Amniotic stem cell (primary cell): Measurements from ENCODE around the gene TRERF1.
"Not testable (repeated sequence)": the region's sequence is repeated elsewhere in the genome, so short reads cannot be mapped to it uniquely, and the experiment has no call there.

ENCODE experiments used
- DNase-seq: peaks from one replicate; lab custom pipeline; 2025; lab: John Stamatoyannopoulos, UW

TRERF1 gene

GRCh38 chr6:42222448-42222847, 229.3 kb downstream of the TRERF1 start:
- DNase-seq, result no peak

- DNase-seq, result no peak
Observed at GRCh38 chr6:42221546-42221945, 230.2 kb downstream of the TRERF1 start.

GRCh38 chr6:42220807-42221206, 230.9 kb downstream of the TRERF1 start:
- no peak for DNase-seq

GRCh38 chr6:42217519-42218367, 234.0 kb downstream of the TRERF1 start, which contains the start of gene MRPS10:
Gene MRPS10, minus strand, starts transcription at chr6:42217861. Its CDS starts 12 bp downstream, at chr6:42217849.
- peak; percentile 93 for DNase-seq

GRCh38 chr6:42217157-42217518, 234.6 kb downstream of the TRERF1 start:
- DNase-seq, result no peak

GRCh38 chr6:42216495-42216894, 235.2 kb downstream of the TRERF1 start:
- not testable (repeated sequence) for DNase-seq

- no peak for DNase-seq
Observed at GRCh38 chr6:42212442-42212841, 239.3 kb downstream of the TRERF1 start.

GRCh38 chr6:42211726-42212125, 240.0 kb downstream of the TRERF1 start:
- no peak for DNase-seq

GRCh38 chr6:42210551-42210950, 241.2 kb downstream of the TRERF1 start:
- DNase-seq, result no peak

GRCh38 chr6:42207559-42207958, 244.2 kb downstream of the TRERF1 start:
- not testable (repeated sequence) for DNase-seq

GRCh38 chr6:42204768-42205282, 246.9 kb downstream of the TRERF1 start:
- DNase-seq, result no peak

GRCh38 chr6:42203183-42203582, 248.5 kb downstream of the TRERF1 start:
- no peak for DNase-seq

GRCh38 chr6:42202131-42202915, 249.4 kb downstream of the TRERF1 start:
- DNase-seq, result not testable (repeated sequence)

GRCh38 chr6:42201382-42201781, 250.3 kb downstream of the TRERF1 start:
- DNase-seq, result no peak

- peak; percentile 87 for DNase-seq
Observed at GRCh38 chr6:42200035-42200434, 251.7 kb downstream of the TRERF1 start.

GRCh38 chr6:42199106-42199981, 252.4 kb downstream of the TRERF1 start:
- no peak for DNase-seq

GRCh38 chr6:42197555-42198362, 254.0 kb downstream of the TRERF1 start:
- DNase-seq, result no peak

- no peak for DNase-seq
Observed at GRCh38 chr6:42195415-42195814, 256.3 kb downstream of the TRERF1 start.

- DNase-seq, result no peak
Observed at GRCh38 chr6:42194056-42194455, 257.7 kb downstream of the TRERF1 start.

- peak; percentile 21 for DNase-seq
Observed at GRCh38 chr6:42193491-42193894, 258.2 kb downstream of the TRERF1 start.

- DNase-seq, result not testable (repeated sequence)
Observed at GRCh38 chr6:42192385-42192784, 259.3 kb downstream of the TRERF1 start.
